ENCODE measurements around the gene SENP2. TPM values are rescaled to one million over a fixed set of nuclear protein-coding genes. Genes with fewer than 3 reads are reported as not detected.
A peak's percentile ranks its signal among the peaks of the same experiment; 100 is the strongest.
"Not testable (repeated sequence)": the region's sequence is repeated elsewhere in the genome, so short reads cannot be mapped to it uniquely, and the experiment has no call there.

SENP2 gene
- total RNA-seq, 2 experiments from 2014 or later, result 32.8 to 33.6 TPM

DNA sequence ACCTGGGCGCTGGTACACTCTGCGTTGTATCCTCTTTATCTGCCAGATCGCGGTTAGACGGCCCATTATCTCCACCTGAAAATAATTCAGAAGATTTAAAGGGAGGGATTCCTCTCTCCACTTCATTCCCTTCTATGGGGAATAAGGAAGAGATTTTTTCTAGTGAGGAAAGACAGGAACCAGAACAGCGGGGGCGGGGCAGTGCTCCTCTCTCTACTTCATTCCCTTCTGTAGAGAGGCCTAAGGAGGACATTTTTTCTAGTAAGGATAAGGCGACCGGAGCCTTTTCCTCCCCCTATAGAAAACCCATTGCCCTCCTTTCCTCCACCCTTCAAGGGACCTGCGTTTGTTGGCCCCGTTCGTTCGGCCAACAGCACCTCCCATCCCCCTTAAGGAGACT is 25.4 kb upstream of the SENP2 start:
- no peak overlapping the region for H3K4me3 Mint-ChIP-seq
- H3K36me3 Mint-ChIP-seq (ENCODE audit: low read depth), result no peaks in the 10 kb centered on the region
- peaks cover 6% of the 10 kb centered on the region for H3K27me3 Mint-ChIP-seq
- POLR2A ChIA-PET, result interaction anchor here (1.1 kb wide), 1 partner anchor 61 kb away, joined by 3 read pairs; no protein-coding TSS in a partner anchor
- no peak for DNase-seq
- no peaks in the 10 kb centered on the region for H3K9me3 Mint-ChIP-seq
- peaks cover 12% of the 10 kb centered on the region for H3K4me1 Mint-ChIP-seq
- no peak overlapping the region for H3K27ac Mint-ChIP-seq
- CTCF ChIA-PET, result interaction anchor here (0.6 to 2.9 kb wide), 2 partner anchors 14 to 202 kb away, joined by 3 to 11 read pairs; no protein-coding TSS in a partner anchor

DNA sequence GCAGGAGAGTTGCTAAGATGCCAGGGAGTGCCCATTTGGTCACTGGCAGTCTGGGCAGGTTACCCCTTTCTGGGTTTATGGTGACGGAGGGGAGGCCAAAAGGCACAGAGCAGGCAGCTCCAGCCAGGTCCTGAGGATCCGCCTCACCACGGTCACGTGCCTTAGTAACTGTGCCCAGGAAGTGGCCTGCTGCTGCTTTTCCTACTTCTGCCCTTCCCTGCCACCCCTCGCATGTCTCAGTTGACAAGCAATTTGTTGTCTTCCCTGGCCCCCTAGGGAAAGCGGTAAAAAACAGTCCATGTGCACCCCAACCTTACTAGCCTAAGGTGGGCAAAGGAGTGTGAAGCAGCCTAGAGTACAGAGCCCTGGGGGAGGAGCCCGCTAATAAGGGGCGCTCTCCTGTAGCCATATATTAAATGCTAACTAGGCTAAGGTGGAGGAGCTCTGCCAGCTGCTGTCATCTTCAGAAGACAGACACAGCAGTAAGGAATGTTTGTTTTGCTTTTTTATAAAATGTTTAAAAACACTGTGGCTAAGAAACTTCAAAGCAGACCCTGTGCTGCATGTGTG is 24.6 kb upstream of the SENP2 start:
- Mint-ChIP-seq H3K27me3 (peaks cover 6% of the 10 kb centered on the region), H3K9me3 (no peaks in the 10 kb centered on the region), H3K4me1 (peaks cover 12% of the 10 kb centered on the region), H3K4me3 (no peak overlapping the region), H3K36me3 (ENCODE audit: low read depth) (no peaks in the 10 kb centered on the region), H3K27ac (no peak overlapping the region)
- no peak for DNase-seq
- ChIA-PET POLR2A (interaction anchor here (0.6 kb wide), 1 partner anchor 366 kb away, joined by 3 read pairs; no protein-coding TSS in a partner anchor), CTCF (interaction anchor here (0.6 kb wide), 1 partner anchor 201 kb away, joined by 3 read pairs; no protein-coding TSS in a partner anchor)

GRCh38 chr3:185561958-185562357 is 24.1 kb upstream of the SENP2 start:
- POLR2A ChIA-PET, result interaction anchor here (0.6 kb wide), 1 partner anchor 365 kb away, joined by 3 read pairs; no protein-coding TSS in a partner anchor
- CTCF ChIA-PET, result interaction anchor here (0.6 kb wide), 1 partner anchor 11 kb away, joined by 3 read pairs; no protein-coding TSS in a partner anchor

GRCh38 chr3:185572183-185572582 is 13.9 kb upstream of the SENP2 start:
- no peak overlapping the region for H3K4me3 Mint-ChIP-seq
- peaks cover 9% of the 10 kb centered on the region for H3K9me3 Mint-ChIP-seq
- H3K27ac Mint-ChIP-seq, result no peak overlapping the region
- no peaks in the 10 kb centered on the region for H3K36me3 Mint-ChIP-seq (ENCODE audit: low read depth)
- ChIA-PET POLR2A (interaction anchor here (0.5 to 1.8 kb wide), 2 partner anchors 14 to 18 kb away, joined by 3 to 4 read pairs; partner anchors contain the start of gene SENP2), CTCF (interaction anchor here (1.0 kb wide), 1 partner anchor 13 kb away, joined by 5 read pairs; no protein-coding TSS in a partner anchor)
- H3K4me1 Mint-ChIP-seq, result peaks cover 6% of the 10 kb centered on the region
- H3K27me3 Mint-ChIP-seq, result peaks cover 3% of the 10 kb centered on the region
- no peak for DNase-seq

More at GRCh38 chr3:185561958-185562357, 24.1 kb upstream of the SENP2 start:
- Mint-ChIP-seq H3K27ac (no peak overlapping the region), H3K36me3 (ENCODE audit: low read depth) (no peaks in the 10 kb centered on the region), H3K27me3 (peaks cover 6% of the 10 kb centered on the region), H3K4me3 (no peak overlapping the region), H3K4me1 (peaks cover 12% of the 10 kb centered on the region), H3K9me3 (no peaks in the 10 kb centered on the region)
- no peak for DNase-seq

DNA sequence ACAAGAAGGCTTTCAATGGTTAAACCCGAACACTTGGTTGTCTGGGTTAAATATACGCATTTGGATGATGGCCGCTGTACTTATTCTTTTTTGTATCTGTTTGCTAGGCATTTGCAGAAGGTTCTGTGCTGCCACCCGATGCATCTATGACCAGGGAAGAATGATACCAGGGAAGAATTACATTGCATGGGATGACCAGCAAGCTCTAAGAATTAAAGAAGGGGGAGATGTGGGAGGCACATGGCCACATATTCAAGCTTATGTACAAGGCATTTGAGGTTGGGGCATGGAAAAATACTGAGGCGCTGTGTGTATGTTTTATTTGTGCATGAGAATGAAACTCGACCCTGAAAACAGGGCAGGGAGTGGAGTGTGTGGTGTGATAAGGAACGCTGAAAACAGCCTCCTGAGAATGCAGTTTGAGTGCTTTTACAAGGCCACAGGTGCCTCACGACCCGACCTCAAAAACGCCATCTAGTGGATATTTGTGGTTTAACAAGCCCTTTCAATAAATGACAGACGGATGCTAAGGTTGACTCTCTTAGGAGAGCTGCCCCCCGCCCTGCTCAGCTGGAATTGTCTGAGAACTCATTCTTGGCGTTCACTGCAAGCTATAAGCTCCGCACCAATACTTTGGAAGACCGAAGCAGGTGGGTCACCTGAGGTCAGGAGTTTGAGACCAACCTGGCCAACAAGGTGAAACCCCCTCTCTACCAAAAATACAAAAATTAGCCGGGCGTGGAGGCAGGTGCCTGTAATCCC is 10.8 kb upstream of the SENP2 start:
- not testable (repeated sequence) for H3K9me3 Mint-ChIP-seq; H3K27me3 Mint-ChIP-seq; H3K4me3 Mint-ChIP-seq; H3K27ac Mint-ChIP-seq; H3K4me1 Mint-ChIP-seq; H3K36me3 Mint-ChIP-seq (ENCODE audit: low read depth)
- POLR2A ChIA-PET, result interaction anchor here (2.0 kb wide), 1 partner anchor 11 kb away, joined by 7 read pairs; the partner anchor contains the start of gene SENP2
- CTCF ChIA-PET, result interaction anchor here (0.6 to 4.1 kb wide), 10 partner anchors 8 to 193 kb away, joined by 3 to 24 read pairs (median 3); partner anchors contain the start of gene SENP2
- DNase-seq, result peak; percentile 43

- ChIA-PET CTCF (no interaction called here), POLR2A (no interaction called here)
- Mint-ChIP-seq H3K9me3 (no peaks in the 10 kb centered on the region), H3K4me1 (peaks cover 23% of the 10 kb centered on the region), H3K27ac (no peak overlapping the region), H3K4me3 (no peak overlapping the region), H3K27me3 (no peaks in the 10 kb centered on the region), H3K36me3 (ENCODE audit: low read depth) (no peaks in the 10 kb centered on the region)
- DNase-seq, result no peak
These were observed 3.9 kb upstream of the SENP2 start for GRCh38 chr3:185582236-185582635.

- CTCF ChIA-PET, result interaction anchor here (1.3 to 1.6 kb wide), 2 partner anchors 8 to 23 kb away, joined by 4 to 6 read pairs; no protein-coding TSS in a partner anchor
- Mint-ChIP-seq H3K4me3 (no peak overlapping the region), H3K4me1 (peaks cover 25% of the 10 kb centered on the region), H3K9me3 (no peaks in the 10 kb centered on the region), H3K27me3 (no peaks in the 10 kb centered on the region), H3K36me3 (ENCODE audit: low read depth) (no peaks in the 10 kb centered on the region), H3K27ac (no peak overlapping the region)
- DNase-seq, result no peak
- POLR2A ChIA-PET, result no interaction called here
These were observed 3.2 kb upstream of the SENP2 start for GRCh38 chr3:185582871-185583270.

DNA sequence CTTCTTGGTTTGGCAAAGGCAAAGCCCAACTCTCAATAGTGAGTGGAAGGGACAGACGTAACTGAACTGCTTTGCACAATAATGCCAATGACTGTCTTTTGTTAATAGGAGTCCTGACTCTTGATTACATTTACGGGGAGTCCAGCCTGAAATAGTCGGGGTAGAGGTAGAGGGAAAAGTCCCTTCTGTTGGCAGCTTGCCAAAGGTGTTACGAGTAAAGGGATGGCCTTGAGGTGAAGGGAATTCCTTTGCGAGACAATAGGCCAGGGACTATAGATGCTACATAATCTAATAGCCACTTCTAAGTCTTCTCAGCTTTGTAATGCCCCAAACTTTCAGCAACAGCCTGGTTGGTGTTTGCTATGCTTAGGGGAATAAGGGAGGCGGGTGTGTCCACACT is 2.2 kb upstream of the SENP2 start:
- Mint-ChIP-seq H3K27ac (no peak overlapping the region), H3K4me1 (peaks cover 34% of the 10 kb centered on the region), H3K4me3 (no peak overlapping the region), H3K36me3 (ENCODE audit: low read depth) (no peaks in the 10 kb centered on the region), H3K27me3 (no peaks in the 10 kb centered on the region), H3K9me3 (no peaks in the 10 kb centered on the region)
- CTCF ChIA-PET, result interaction anchor here (1.3 to 1.6 kb wide), 2 partner anchors 9 to 24 kb away, joined by 4 to 6 read pairs; no protein-coding TSS in a partner anchor
- no peak for DNase-seq
- POLR2A ChIA-PET, result no interaction called here

DNA sequence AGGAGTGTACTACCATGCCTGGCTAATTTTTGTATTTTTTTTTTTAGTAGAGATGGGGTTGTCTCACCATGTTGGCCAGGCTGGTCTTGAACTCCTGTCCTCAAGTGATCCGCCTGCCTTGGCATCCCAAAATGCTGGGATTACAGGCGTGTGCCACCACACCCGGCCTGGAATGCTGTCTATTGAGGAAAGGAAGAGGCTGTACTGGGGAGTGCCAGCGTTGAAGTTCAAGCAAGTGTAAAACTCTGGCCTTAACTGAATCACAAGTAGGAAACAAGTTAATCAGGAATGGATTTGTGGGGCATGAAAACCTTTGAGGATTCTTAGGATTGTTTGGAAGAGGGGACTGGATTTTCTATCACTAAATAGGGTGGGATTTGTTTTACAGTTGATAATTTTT is 1.4 kb upstream of the SENP2 start:
- H3K4me3 Mint-ChIP-seq, result peak overlapping the region; percentile 49
- ChIA-PET CTCF (interaction anchor here (1.6 kb wide), 1 partner anchor 10 kb away, joined by 6 read pairs; no protein-coding TSS in a partner anchor), POLR2A (interaction anchor here (2.6 kb wide), 1 partner anchor 86 kb away, joined by 17 read pairs; the partner anchor contains the start of gene TMEM41A)
- no peaks in the 10 kb centered on the region for H3K36me3 Mint-ChIP-seq (ENCODE audit: low read depth)
- no peaks in the 10 kb centered on the region for H3K27me3 Mint-ChIP-seq
- no peaks in the 10 kb centered on the region for H3K9me3 Mint-ChIP-seq
- peaks cover 36% of the 10 kb centered on the region for H3K4me1 Mint-ChIP-seq
- no peak for DNase-seq
- peak overlapping the region; percentile 40 for H3K27ac Mint-ChIP-seq

GRCh38 chr3:185585518-185585858 is 607 bp upstream of the SENP2 start:
- Mint-ChIP-seq H3K36me3 (ENCODE audit: low read depth) (no peaks in the 10 kb centered on the region), H3K9me3 (no peaks in the 10 kb centered on the region), H3K4me1 (peaks cover 36% of the 10 kb centered on the region), H3K27me3 (no peaks in the 10 kb centered on the region), H3K27ac (peak overlapping the region; percentile 82), H3K4me3 (peak overlapping the region; percentile 78)
- CTCF ChIA-PET, result interaction anchor here (0.8 to 2.1 kb wide), 8 partner anchors 8 to 92 kb away, joined by 3 to 24 read pairs (median 6); no protein-coding TSS in a partner anchor
- DNase-seq, result peak; percentile 17
- POLR2A ChIA-PET, result interaction anchor here (0.6 to 2.6 kb wide), 11 partner anchors 10 to 352 kb away, joined by 3 to 17 read pairs (median 7); partner anchors contain the start of genes TMEM41A and TRA2B

DNA sequence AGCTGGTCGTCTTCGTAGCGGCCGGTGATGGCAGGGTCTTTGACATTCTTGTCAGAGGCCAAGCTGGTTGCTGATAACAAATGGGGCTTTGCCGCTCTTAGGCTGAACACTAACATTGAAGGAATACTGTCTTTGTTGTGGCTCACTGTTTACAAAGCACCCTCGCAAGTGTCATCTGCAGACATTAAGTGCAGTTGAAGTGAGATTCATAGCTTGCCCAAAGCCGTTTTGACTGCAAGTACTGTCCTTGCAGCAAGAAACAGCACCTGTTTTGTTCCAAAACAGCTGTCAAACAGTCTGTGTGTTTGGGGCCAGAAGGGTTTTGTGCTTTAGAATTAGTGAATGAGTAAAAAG is 568 bp downstream of the SENP2 start:
- Mint-ChIP-seq H3K27me3 (no peaks in the 10 kb centered on the region), H3K27ac (peak overlapping the region; percentile 82), H3K4me1 (peaks cover 36% of the 10 kb centered on the region), H3K4me3 (peak overlapping the region; percentile 78), H3K36me3 (ENCODE audit: low read depth) (peaks cover under 1% of the 10 kb centered on the region), H3K9me3 (no peaks in the 10 kb centered on the region)
- DNase-seq, result no peak
- ChIA-PET POLR2A (interaction anchor here (0.8 to 2.6 kb wide), 18 partner anchors 9 to 1197 kb away, joined by 3 to 17 read pairs (median 4); partner anchors contain the start of genes DNAJB11, TMEM41A and TRA2B), CTCF (interaction anchor here (0.6 to 2.5 kb wide), 12 partner anchors 9 to 278 kb away, joined by 3 to 24 read pairs (median 5); no protein-coding TSS in a partner anchor)

DNA sequence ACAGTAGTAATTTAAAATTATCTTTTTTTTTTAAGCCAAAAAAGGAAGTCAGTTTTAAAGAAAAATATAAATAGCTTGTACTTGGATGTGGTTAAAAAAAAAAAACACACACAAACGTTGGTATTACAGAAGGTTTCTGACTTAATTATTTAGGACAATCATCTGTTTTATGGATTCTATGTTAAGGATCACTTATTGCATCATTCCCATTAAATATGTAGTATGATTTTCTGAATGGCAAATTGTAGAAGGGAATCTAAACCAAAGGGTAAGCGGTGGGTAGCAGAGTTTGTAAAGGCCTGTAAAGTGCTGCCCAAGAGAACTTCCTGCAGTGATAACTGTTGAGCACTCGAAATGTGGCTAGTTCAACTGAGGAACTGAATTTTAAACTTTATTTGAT is 8.0 kb downstream of the SENP2 start:
- Mint-ChIP-seq H3K36me3 (ENCODE audit: low read depth) (peaks cover 15% of the 10 kb centered on the region), H3K27ac (no peak overlapping the region), H3K9me3 (no peaks in the 10 kb centered on the region), H3K4me3 (no peak overlapping the region), H3K27me3 (no peaks in the 10 kb centered on the region), H3K4me1 (peaks cover 7% of the 10 kb centered on the region)
- POLR2A ChIA-PET, result interaction anchor here (1.6 kb wide), 1 partner anchor 12 kb away, joined by 3 read pairs; no protein-coding TSS in a partner anchor
- CTCF ChIA-PET, result interaction anchor here (1.4 kb wide), 1 partner anchor 66 kb away, joined by 4 read pairs; no protein-coding TSS in a partner anchor
- DNase-seq, result no peak

Measured in activated CD4-positive, alpha-beta memory T cell treated with anti-CD3 and anti-CD28 coated beads, Interleukin-2, amount 10 ng/mL, durations not matched to agents 7 days and 5 days (primary cell).